Endothelial cell of umbilical vein (primary cell): ENCODE measurements around the gene CCDC7. TPM values are rescaled to one million over a fixed set of nuclear protein-coding genes. Genes with fewer than 3 reads are reported as not detected.

Experiments used
- BruUV-seq: library from RNA; stranded (reverse); fragments of 400-500 nt; replicated peaks from 2 replicates; lab custom pipeline; 2021; lab: Mats Ljungman, UMichigan
- CTCF ChIA-PET: fragments of 300-600, 350-600 bp; sonication (Branson Sonifier 250); formaldehyde crosslinking; loops from one replicate; lab custom pipeline; 2021; ENCODE audit warnings: antibody characterized with exemption, inconsistent platforms; lab: Charles Lee
- POLR2A ChIA-PET: fragments of 300-600, 350-600 bp; sonication (Branson Sonifier 250); formaldehyde crosslinking; loops from one replicate; lab custom pipeline; 2021; ENCODE audit warnings: antibody characterized with exemption, inconsistent platforms; lab: Charles Lee
- DNase-seq: peaks from one replicate; pipeline ENCODE4 v3.0.0-alpha.2; 2011; ENCODE audit warnings: low read depth, low spot score
- FAIRE-seq: peaks from 2 replicates; lab custom pipeline; 2011; peaks lifted over from hg19 to GRCh38; lab: Jason Lieb, UNC
- H2AFZ ChIP-seq: 2 replicates; pipeline ENCODE4 v1.6.0; 2012; ENCODE audit warnings: low read depth, low read length, control low read depth, inconsistent platforms
- H3K27ac ChIP-seq: 2 replicates; pipeline ENCODE4 v1.5.1; 2011; ENCODE audit warnings: low read depth, mild to moderate bottlenecking, control low read depth, low read length, moderate library complexity; ENCODE audit not compliant: insufficient read depth
- H3K27me3 ChIP-seq, 2 experiments: 2 replicates each; pipeline versions ENCODE4 v1.6.0 to v1.6.1; 2011; ENCODE audit warnings: low read length in 2 of 2, mixed read lengths in 1 of 2; ENCODE audit not compliant: control insufficient read depth in 2 of 2, insufficient read depth in 2 of 2
- H3K36me3 ChIP-seq, 2 experiments: 2 replicates in 1 of 2; 3 replicates in 1 of 2; pipeline ENCODE4 v1.5.1; 2011; ENCODE audit warnings: low read length in 2 of 2, mild to moderate bottlenecking in 1 of 2, moderate library complexity in 1 of 2; ENCODE audit not compliant: control insufficient read depth in 2 of 2, insufficient read depth in 2 of 2; ENCODE audit errors: extremely low read depth in 1 of 2
- H3K4me1 ChIP-seq: 3 replicates; pipeline ENCODE4 v1.5.1; 2011; ENCODE audit warnings: mild to moderate bottlenecking, low read length; ENCODE audit not compliant: control insufficient read depth, insufficient read depth; ENCODE audit errors: extremely low read depth
- H3K4me2 ChIP-seq: 2 replicates; pipeline ENCODE4 v1.6.1; 2011; ENCODE audit warnings: low read length, control low read depth, mixed read lengths; ENCODE audit not compliant: insufficient read depth
- H3K4me3 ChIP-seq, 3 experiments: fragments of 200-600 bp in 1 of 3; sonication (generic), shearing (Covaris generic) in 1 of 3; replicated peaks in 1 of 3; 2 replicates each; pipeline ENCODE4 v1.5.1; 2011 to 2016; ENCODE audit warnings: control low read depth in 3 of 3, low read length in 3 of 3, mild to moderate bottlenecking in 2 of 3, inconsistent platforms in 1 of 3, low read depth in 1 of 3, moderate library complexity in 1 of 3; ENCODE audit not compliant: insufficient read depth in 1 of 3
- H3K79me2 ChIP-seq: 2 replicates; pipeline ENCODE4 v1.6.0; 2012; ENCODE audit warnings: low read length, inconsistent platforms; ENCODE audit not compliant: control insufficient read depth, insufficient read depth
- H3K9ac ChIP-seq: replicated peaks from 2 replicates; pipeline ENCODE3; 2011; ENCODE audit warnings: low read length, control low read depth; ENCODE audit not compliant: insufficient read depth; ENCODE audit errors: extremely low read depth
- H3K9me1 ChIP-seq: replicated peaks from 3 replicates; pipeline ENCODE4 v1.6.0; 2011; ENCODE audit warnings: mild to moderate bottlenecking, low read length; ENCODE audit not compliant: control insufficient read depth, insufficient read depth; ENCODE audit errors: extremely low read depth
- H3K9me3 ChIP-seq: replicated peaks from 2 replicates; pipeline ENCODE4 v1.5.1; 2012; ENCODE audit warnings: low read length, inconsistent platforms; ENCODE audit not compliant: control insufficient read depth, insufficient read depth
- H4K20me1 ChIP-seq: replicated peaks from 2 replicates; pipeline ENCODE3; 2011; ENCODE audit warnings: mild to moderate bottlenecking, low read length; ENCODE audit not compliant: control insufficient read depth, insufficient read depth; ENCODE audit errors: extremely low read depth
- CTCF ChIP-seq, 2 donors: IDR thresholded peaks; 1 replicate in 1 of 2; 2 replicates in 1 of 2; pipeline ENCODE4 v1.5.1; 2011; ENCODE audit warnings: low read length in 2 of 2, mild to moderate bottlenecking in 2 of 2, moderate library complexity in 2 of 2, control low read depth in 1 of 2, inconsistent platforms in 1 of 2, low read depth in 1 of 2; ENCODE audit not compliant: insufficient read depth in 1 of 2; ENCODE audit errors: extremely low read depth in 1 of 2
- EZH2 ChIP-seq: IDR thresholded peaks from 2 replicates; pipeline ENCODE4 v1.6.1; 2012; ENCODE audit warnings: borderline replicate concordance, low read depth, mild to moderate bottlenecking, moderate library complexity, low read length, inconsistent platforms; ENCODE audit not compliant: severe bottlenecking
- FOS ChIP-seq: IDR thresholded peaks from 2 replicates; pipeline ENCODE4 v1.6.1; 2011; ENCODE audit warnings: mild to moderate bottlenecking, low read length, moderate library complexity, borderline replicate concordance; ENCODE audit not compliant: insufficient read depth
- GATA2 ChIP-seq: IDR thresholded peaks from 2 replicates; pipeline ENCODE4 v1.7.0; 2011; ENCODE audit warnings: low read depth, mild to moderate bottlenecking, moderate library complexity, mixed read lengths, low read length; ENCODE audit not compliant: insufficient read length, insufficient read depth
- JUN ChIP-seq: IDR thresholded peaks from 2 replicates; pipeline ENCODE4 v1.6.1; 2011; ENCODE audit warnings: borderline replicate concordance, low read depth; ENCODE audit not compliant: insufficient read length, insufficient read depth
- MAX ChIP-seq: IDR thresholded peaks from 2 replicates; pipeline ENCODE4 v1.6.1; 2011; ENCODE audit not compliant: insufficient read depth, insufficient read length
- POLR2A ChIP-seq: IDR thresholded peaks from 2 replicates; pipeline ENCODE4 v1.6.1; 2012; ENCODE audit warnings: low read depth, mild to moderate bottlenecking, control low read depth, low read length
- POLR2AphosphoS5 ChIP-seq: IDR thresholded peaks from 2 replicates; pipeline ENCODE4 v1.6.1; 2012; ENCODE audit warnings: low read depth, mild to moderate bottlenecking, control low read depth, low read length, moderate library complexity; ENCODE audit not compliant: insufficient read depth
- dilution Hi-C: fragments of 300-500 bp; cut with MboI; formaldehyde crosslinking; loops from one replicate; pipeline ENCODE4 v1.15.0; 2019; ENCODE audit warnings: low sequenced_read_pairs; ENCODE audit not compliant: extremely low pct_ligation_motif_present
- intact Hi-C: fragments of 100-400 bp; cut with micrococcal nuclease; formaldehyde crosslinking; loops from one replicate; pipeline ENCODE4 v1.10.0; 2022
- polyA plus RNA-seq, 4 experiments: library from polyadenylated mRNA; depleted of rRNA in 3 of 4; stranded (reverse) in 3 of 4; unstranded in 1 of 4; fragments of >200 nt; gene quantifications; 2 replicates each; pipeline versions ENCODE4 v1.2.1 to v1.2.3, GENCODE V29; 2011 to 2012; ENCODE audit warnings: missing spikeins in 1 of 4
- total RNA-seq: library from RNA; stranded (reverse); gene quantifications from 2 replicates; pipeline ENCODE4 v1.2.3, GENCODE V29; 2021

The CCDC7 gene
- total and polyA plus RNA-seq, 2 donors (not counting 3 experiments of a cell fraction or from before 2014, with no cell fraction given), result 0.35 to 8.2 TPM

GRCh38 chr10:32621969-32622368 lies 176.0 kb downstream of the CCDC7 start:
- CTCF ChIA-PET, result no interaction called here

GRCh38 chr10:32622409-32622808 lies 176.5 kb downstream of the CCDC7 start:
- ChIA-PET POLR2A (no interaction called here), CTCF (no interaction called here)
- TF ChIP-seq JUN (no peak), POLR2AphosphoS5 (no peak), EZH2 (no peak), MAX (no peak), GATA2 (no peak), CTCF (IDR thresholded peaks at IDR 0.05; ENCODE audit: extremely low read depth in 1 of 2, insufficient read depth in 1 of 2, low read depth in 1 of 2, low read length in 2 of 2) (no peak), POLR2A (no peak)
- no peak for DNase-seq
- Histone ChIP-seq H4K20me1 (no peaks in the 10 kb centered on the region), H3K4me3 (no peak overlapping the region), H3K9me1 (no peaks in the 10 kb centered on the region), H3K27me3 (no peaks in the 10 kb centered on the region), H3K9ac (no peak overlapping the region), H2AFZ (no peak overlapping the region), H3K9me3 (no peaks in the 10 kb centered on the region), H3K36me3 (no peaks in the 10 kb centered on the region), H3K79me2 (no peaks in the 10 kb centered on the region), H3K4me2 (no peak overlapping the region), H3K4me1 (no peaks in the 10 kb centered on the region), H3K27ac (no peak overlapping the region)
- dilution Hi-C loops (no loop called here), intact Hi-C loops (no loop called here)
- BruUV-seq, result no TSS peak
- no peak for FAIRE-seq

More at GRCh38 chr10:32621969-32622368, 176.0 kb downstream of the CCDC7 start:
- no peaks in the 10 kb centered on the region for H3K9me3 ChIP-seq
- FAIRE-seq, result no peak
- no peak overlapping the region for H3K4me2 ChIP-seq
- no peak overlapping the region for H3K4me3 ChIP-seq
- H3K9ac ChIP-seq, result no peak overlapping the region
- dilution Hi-C loops (no loop called here), intact Hi-C loops (no loop called here)
- no peaks in the 10 kb centered on the region for H3K27me3 ChIP-seq
- TF ChIP-seq EZH2 (no peak), CTCF (IDR thresholded peaks at IDR 0.05; ENCODE audit: extremely low read depth in 1 of 2, insufficient read depth in 1 of 2, low read depth in 1 of 2, low read length in 2 of 2) (no peak), FOS (no peak), POLR2A (no peak)
- H3K36me3 ChIP-seq, result no peaks in the 10 kb centered on the region
- POLR2A ChIA-PET, result no interaction called here
- H3K27ac ChIP-seq, result no peak overlapping the region
- no peak overlapping the region for H2AFZ ChIP-seq
- H4K20me1 ChIP-seq, result no peaks in the 10 kb centered on the region
- BruUV-seq, result no TSS peak
- no peaks in the 10 kb centered on the region for H3K4me1 ChIP-seq
- H3K9me1 ChIP-seq, result peaks cover 1% of the 10 kb centered on the region
- DNase-seq, result no peak
- no peaks in the 10 kb centered on the region for H3K79me2 ChIP-seq
